ENCODE data around the gene RUNX1. TPM values are rescaled to one million over a fixed set of nuclear protein-coding genes. Genes with fewer than 3 reads are reported as not detected.

The RUNX1 gene
- total and polyA plus RNA-seq, 10 of the 15 experiments (the other 5 are each of a cell fraction or from before 2014, with no cell fraction given), result 0.90 to 15.2 (median 4.1) TPM

DNA sequence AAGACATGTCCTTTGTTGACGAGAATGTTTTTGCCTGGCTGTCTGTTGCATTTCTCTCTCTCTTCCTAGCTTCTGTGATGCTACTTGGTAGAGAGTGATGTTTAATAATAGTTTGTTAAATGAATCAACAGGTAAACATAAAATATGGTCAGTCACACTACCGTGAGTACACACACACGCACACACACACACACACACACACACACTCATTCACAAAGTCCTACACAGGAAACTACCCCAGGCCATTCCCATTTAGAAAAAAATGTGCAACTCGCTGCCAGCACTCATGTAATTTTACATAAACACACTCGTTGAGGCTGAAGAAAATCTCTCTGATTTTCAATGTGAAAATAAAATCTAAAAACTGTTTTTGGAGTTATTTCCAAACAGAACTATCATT lies 38.7 kb downstream of the RUNX1 start:
- FAIRE-seq (no peak), DNase-seq (ENCODE audit: low read depth, low spot score) (no peak), ATAC-seq (no peak)
- Histone ChIP-seq H3K27ac (ENCODE audit: control insufficient read depth, insufficient read depth) (no peak overlapping the region), H3K9me3 (replicated peaks; ENCODE audit: control insufficient read depth, insufficient read depth, low read length) (no peaks in the 10 kb centered on the region), H3K27me3 (replicated peaks in 1 of 2; ENCODE audit: control insufficient read depth in 2 of 2, insufficient read depth in 2 of 2, low read length in 1 of 2) (no peaks in the 10 kb centered on the region; a peak in 2 of 4 replicates), H2AFZ (ENCODE audit: control insufficient read depth, low read depth, low read length) (no peak overlapping the region), H3K9ac (ENCODE audit: control insufficient read depth, insufficient read depth, low read length) (no peak overlapping the region), H3K4me1 (ENCODE audit: control insufficient read depth, insufficient read depth, low read length) (no peaks in the 10 kb centered on the region), H3K36me3 (ENCODE audit: control insufficient read depth in 2 of 2, insufficient read depth in 2 of 2, low read length in 1 of 2) (no peaks in the 10 kb centered on the region), H4K20me1 (ENCODE audit: control insufficient read depth, insufficient read depth) (no peaks in the 10 kb centered on the region), H3K79me2 (ENCODE audit: control insufficient read depth, insufficient read depth, low read length) (no peaks in the 10 kb centered on the region), H3K4me3 (no peak overlapping the region), H3K4me2 (ENCODE audit: control insufficient read depth, insufficient read depth) (no peak overlapping the region)
- ChIA-PET POLR2A (no interaction called here), SMC1A (ENCODE audit: uncharacterized antibody, unreplicated experiment) (no interaction called here), RAD21 (ENCODE audit: unreplicated experiment) (no interaction called here), CTCF (no interaction called here)
- WGBS (ENCODE audit: insufficient coverage, insufficient replicate concordance, low lambda C conversion rate, missing lambda C conversion rate), result 30% methylated on average over 5 of the region's 5 CpGs
- intact Hi-C loops (cut with micrococcal nuclease; ENCODE audit: unreplicated experiment) (no loop called here), in situ Hi-C loops (cut with MboI) (no loop called here)
- BruUV-seq (replicated peaks), result no TSS peak
- no peak for TF ChIP-seq POLR2AphosphoS5 (IDR thresholded peaks at IDR 0.05; ENCODE audit: low read length)
- TF ChIP-seq BCL3 (IDR thresholded peaks at IDR 0.05; ENCODE audit: borderline replicate concordance, insufficient read depth, low read depth, low read length, poor library complexity, severe bottlenecking), result no peak
- no peak for TF ChIP-seq TCF3 (IDR thresholded peaks at IDR 0.05; ENCODE audit: borderline replicate concordance, insufficient read depth, low read depth, low read length)
- no peak for TF ChIP-seq ZBTB11 (CRISPR knock-in tag; IDR thresholded peaks at IDR 0.05)
- no peak for TF ChIP-seq CHD1 (IDR thresholded peaks at IDR 0.05; ENCODE audit: low read depth, low read length)
- TF ChIP-seq MYB (IDR thresholded peaks at IDR 0.05; ENCODE audit: borderline replicate concordance, low read depth, low read length), result no peak
- no peak for TF ChIP-seq IRF3 (IDR thresholded peaks at IDR 0.05)
- no peak for TF ChIP-seq YY1 (IDR thresholded peaks at IDR 0.05; ENCODE audit: low read depth, low read length)

Data from GM12878 (cell line).